ENCODE results near the gene PRR16. TPM values are rescaled to one million over a fixed set of nuclear protein-coding genes. Genes with fewer than 3 reads are reported as not detected.

The PRR16 gene
- total RNA-seq, 4 donors from 2014 or later, result 0.48 to 2.3 (median 1.9) TPM; not detected in 1

DNA sequence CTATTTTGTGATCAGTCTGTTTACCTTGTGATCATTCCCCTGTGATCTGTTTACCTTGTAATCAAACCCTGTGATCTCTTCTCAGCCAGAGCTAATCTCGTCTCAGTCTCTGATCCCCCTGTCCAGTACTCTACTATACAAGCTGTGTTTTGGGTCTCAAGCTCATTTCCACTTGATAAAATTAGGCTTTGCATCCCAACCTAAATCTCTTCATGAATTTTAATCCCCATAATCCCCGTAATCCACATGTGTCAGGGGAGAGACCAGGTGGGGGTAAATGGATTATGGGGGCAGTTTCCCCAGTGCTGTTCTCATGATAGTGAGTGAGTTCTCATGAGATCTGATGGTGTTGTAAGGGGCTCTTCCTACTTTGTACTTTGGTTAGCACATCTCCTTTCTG, 157.2 kb downstream of the PRR16 start:
- Histone ChIP-seq H3K27me3 (no peaks in the 10 kb centered on the region), H3K4me1 (peaks cover 0 to 4% (median 0%) of the 10 kb centered on the region in 3 donors), H3K27ac (no peak overlapping the region), H3K4me3 (no peak overlapping the region), H3K9me3 (no peaks in the 10 kb centered on the region), H3K36me3 (no peaks in the 10 kb centered on the region)
- no peak for DNase-seq
- TF ChIP-seq POLR2A (IDR thresholded peaks at IDR 0.05), result no peak
- TF ChIP-seq, protein P1, sequence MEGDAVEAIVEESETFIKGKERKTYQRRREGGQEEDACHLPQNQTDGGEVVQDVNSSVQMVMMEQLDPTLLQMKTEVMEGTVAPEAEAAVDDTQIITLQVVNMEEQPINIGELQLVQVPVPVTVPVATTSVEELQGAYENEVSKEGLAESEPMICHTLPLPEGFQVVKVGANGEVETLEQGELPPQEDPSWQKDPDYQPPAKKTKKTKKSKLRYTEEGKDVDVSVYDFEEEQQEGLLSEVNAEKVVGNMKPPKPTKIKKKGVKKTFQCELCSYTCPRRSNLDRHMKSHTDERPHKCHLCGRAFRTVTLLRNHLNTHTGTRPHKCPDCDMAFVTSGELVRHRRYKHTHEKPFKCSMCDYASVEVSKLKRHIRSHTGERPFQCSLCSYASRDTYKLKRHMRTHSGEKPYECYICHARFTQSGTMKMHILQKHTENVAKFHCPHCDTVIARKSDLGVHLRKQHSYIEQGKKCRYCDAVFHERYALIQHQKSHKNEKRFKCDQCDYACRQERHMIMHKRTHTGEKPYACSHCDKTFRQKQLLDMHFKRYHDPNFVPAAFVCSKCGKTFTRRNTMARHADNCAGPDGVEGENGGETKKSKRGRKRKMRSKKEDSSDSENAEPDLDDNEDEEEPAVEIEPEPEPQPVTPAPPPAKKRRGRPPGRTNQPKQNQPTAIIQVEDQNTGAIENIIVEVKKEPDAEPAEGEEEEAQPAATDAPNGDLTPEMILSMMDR (IDR thresholded peaks at IDR 0.05), result no peak
- intact Hi-C loops (cut with DNase I), result no loop called here
- WGBS, 2 donors, result 67 to 69% methylated on average over 2 of the region's 2 CpGs

DNA sequence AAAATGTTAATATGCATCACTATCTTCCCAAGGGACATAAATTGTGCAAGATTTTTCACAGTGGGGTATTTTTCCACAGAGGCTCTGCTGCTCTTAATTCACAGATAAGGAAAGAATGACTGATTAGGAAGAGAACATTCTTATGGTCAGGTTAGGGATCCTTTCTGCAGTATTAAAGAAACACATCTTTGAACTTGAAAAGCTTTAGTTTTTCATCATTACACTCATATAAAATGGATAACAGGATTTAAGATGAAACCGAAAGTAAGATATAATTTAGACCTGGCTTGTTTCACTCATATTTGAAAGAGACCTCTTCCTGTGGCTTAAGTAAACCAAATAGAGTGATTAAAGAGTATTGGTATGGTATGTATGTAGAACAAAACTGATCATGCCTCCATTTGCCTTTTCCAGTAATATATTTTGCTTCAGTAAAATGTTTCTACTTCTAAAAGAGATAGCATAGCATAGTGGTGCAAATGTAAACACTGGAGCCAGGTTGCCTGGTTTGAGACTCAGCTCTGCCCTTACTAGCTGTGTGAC, 160.0 kb downstream of the PRR16 start:
- Histone ChIP-seq H3K4me1 (peaks cover 0 to 4% (median 0%) of the 10 kb centered on the region in 3 donors), H3K27ac (no peak overlapping the region), H3K9me3 (no peaks in the 10 kb centered on the region), H3K4me3 (no peak overlapping the region), H3K36me3 (no peaks in the 10 kb centered on the region), H3K27me3 (no peaks in the 10 kb centered on the region)
- intact Hi-C loops (cut with DNase I), result no loop called here
- no peak for TF ChIP-seq POLR2A (IDR thresholded peaks at IDR 0.05)
- TF ChIP-seq, protein P1 (IDR thresholded peaks at IDR 0.05), result no peak
- DNase-seq, result no peak
- WGBS, 2 donors, result 32 to 40% methylated on average over 1 of the region's 1 CpG

DNA sequence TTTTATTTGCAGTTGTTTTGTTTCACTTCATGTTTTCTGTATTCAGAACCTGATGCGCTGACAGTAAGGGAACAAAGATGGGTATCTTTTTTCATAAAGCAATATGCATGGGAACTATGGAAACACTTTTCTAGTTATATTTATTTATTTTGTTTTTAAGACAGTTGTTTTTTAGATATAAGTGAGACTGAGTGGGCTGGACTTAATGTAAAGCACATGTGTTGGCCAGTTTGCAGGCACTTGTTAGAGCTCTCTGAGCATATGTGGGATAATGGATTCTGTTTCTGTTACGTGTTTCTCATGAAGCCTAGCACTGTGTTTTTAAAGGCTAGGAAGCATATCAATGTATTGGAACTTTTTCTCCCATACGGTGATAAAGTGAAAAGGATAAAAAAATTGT, 164.1 kb downstream of the PRR16 start:
- 89% methylated on average over 3 of the region's 3 CpGs for WGBS, 2 donors
- intact Hi-C loops (cut with DNase I), result no loop called here

DNA sequence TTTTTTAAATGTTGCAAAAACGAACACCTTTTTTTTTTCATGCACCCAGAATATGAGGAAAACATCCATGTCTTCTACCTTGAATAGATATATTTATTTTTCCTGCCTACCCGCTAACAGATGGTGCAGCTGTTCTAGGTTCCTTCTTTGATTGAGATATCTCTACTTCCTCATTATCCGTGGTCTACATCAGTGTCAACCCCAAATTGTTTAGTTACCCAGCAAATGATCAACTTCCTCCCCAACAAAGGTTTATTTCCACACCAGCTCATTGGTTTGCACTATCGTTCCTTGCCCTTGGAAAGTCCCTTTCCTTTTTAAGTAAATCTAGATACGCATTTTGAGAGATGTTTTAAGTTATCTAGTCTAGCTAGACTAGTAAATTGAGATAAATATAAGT, 166.4 kb downstream of the PRR16 start:
- TF ChIP-seq, protein P1 (IDR thresholded peaks at IDR 0.05), result no peak
- TF ChIP-seq POLR2A (IDR thresholded peaks at IDR 0.05), result no peak
- Histone ChIP-seq H3K27ac (no peak overlapping the region), H3K4me3 (no peak overlapping the region), H3K4me1 (no peaks in the 10 kb centered on the region), H3K36me3 (no peaks in the 10 kb centered on the region), H3K27me3 (no peaks in the 10 kb centered on the region), H3K9me3 (no peaks in the 10 kb centered on the region)
- intact Hi-C loops (cut with DNase I), result no loop called here
- DNase-seq, result no peak
- WGBS, 2 donors, result 69% methylated on average over 5 of the region's 5 CpGs

More for the DNA sequence above, 164.1 kb downstream of the PRR16 start:
- no peaks in the 10 kb centered on the region for H3K9me3 ChIP-seq
- H3K27me3 ChIP-seq, result no peaks in the 10 kb centered on the region
- no peak for TF ChIP-seq POLR2A (IDR thresholded peaks at IDR 0.05)
- TF ChIP-seq, protein P1 (IDR thresholded peaks at IDR 0.05), result no peak
- DNase-seq, result no peak
- H3K4me1 ChIP-seq, result peaks cover 0 to 4% (median 0%) of the 10 kb centered on the region in 3 donors
- H3K36me3 ChIP-seq, result no peaks in the 10 kb centered on the region
- H3K27ac ChIP-seq, result no peak overlapping the region
- H3K4me3 ChIP-seq, result no peak overlapping the region

DNA sequence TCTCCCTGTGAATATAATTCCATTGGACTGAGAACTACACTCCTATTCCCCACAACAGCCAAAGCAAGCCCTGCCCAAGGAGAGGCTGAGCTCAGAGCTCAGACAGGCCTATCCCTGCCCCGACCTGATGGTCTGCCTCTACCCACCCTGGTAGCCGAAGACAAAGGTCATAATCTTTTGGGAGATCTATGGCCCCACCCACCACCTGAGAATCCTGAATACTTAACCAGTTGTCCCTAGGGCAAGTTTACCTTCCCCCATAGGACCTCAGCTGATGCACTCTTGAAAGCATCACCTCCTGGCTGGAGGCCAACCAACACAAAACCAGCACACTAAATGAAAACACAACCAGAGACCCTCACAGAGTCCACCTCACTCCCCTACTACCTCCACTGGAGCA, 167.5 kb downstream of the PRR16 start:
- no peaks in the 10 kb centered on the region for H3K4me1 ChIP-seq
- TF ChIP-seq, protein P1 (IDR thresholded peaks at IDR 0.05), result no peak
- TF ChIP-seq POLR2A (IDR thresholded peaks at IDR 0.05), result no peak
- no peaks in the 10 kb centered on the region for H3K36me3 ChIP-seq
- 43 to 71% methylated on average over 2 of the region's 2 CpGs for WGBS, 2 donors
- H3K9me3 ChIP-seq, result no peaks in the 10 kb centered on the region
- no peaks in the 10 kb centered on the region for H3K27me3 ChIP-seq
- no peak overlapping the region for H3K27ac ChIP-seq
- H3K4me3 ChIP-seq, result no peak overlapping the region
- intact Hi-C loops (cut with DNase I), result no loop called here
- DNase-seq, result no peak

All from esophagus squamous epithelium (tissue), 5 donors.